GM19328 (cell line): ENCODE measurements around the gene CALCR.

Source experiments
- ATAC-seq: cut with Tn5 transposase; IDR thresholded peaks from one replicate; pipeline ENCODE4 v1.9.1; 2021; ENCODE audit warnings: mild to moderate bottlenecking, moderate library complexity; ENCODE audit not compliant: unreplicated experiment

The CALCR gene

DNA sequence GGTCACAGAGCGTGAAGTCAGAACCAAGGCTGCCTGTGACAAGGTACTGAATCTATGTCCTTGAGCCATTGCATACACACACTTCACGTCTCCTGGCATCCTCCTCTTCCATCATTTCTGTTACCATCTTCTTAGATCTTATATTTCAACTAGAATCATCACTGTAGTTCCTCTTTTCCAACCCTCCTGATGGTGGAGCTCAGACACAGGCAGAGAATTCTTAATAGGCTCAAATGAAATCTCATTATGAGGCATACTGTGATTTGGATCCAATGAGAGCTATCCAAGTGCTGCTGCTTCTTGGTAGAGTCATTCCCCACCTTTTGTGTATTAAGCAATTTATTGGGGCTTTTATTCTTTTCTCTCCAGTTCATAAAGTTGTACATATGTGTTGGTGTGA lies 113.2 kb downstream of the CALCR start:
- no peak for ATAC-seq

DNA sequence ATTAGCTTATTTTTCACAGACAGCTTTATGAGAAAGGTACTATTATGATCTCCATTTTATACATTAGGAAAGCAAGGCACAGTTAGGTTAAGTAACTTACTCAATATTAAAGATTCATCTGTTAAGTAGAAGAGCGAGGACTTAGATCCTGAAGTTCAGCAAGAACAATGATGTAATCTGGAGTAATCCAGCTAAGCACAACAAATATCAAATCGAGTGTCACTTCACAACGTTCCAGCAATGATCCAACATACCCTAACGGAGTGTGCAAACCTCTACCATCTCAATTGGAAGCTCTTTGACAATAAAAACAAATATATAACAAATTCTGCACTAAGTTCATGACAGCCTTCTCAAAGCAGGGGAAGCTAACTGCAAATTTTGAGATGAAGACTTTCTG lies 121.3 kb downstream of the CALCR start:
- ATAC-seq: no peak

DNA sequence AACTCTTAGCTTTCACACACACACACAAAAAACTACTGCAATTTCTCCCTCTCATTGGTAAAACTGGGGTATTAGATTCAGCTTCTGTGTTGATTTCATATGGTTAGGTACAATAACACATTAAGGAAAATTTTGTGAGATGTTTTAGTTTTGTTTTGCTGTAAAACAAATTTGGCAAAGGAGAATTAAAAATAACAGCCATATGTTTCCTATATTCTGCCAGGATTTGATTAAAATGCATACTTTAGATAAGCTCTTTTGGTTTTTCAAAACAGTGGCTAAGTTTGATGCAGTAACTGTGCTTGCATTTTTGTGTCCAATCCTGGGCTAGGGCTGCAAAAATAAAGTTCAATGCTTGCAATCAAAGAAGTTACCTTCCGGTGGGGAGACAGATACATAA lies 126.3 kb downstream of the CALCR start:
- no peak for ATAC-seq

DNA sequence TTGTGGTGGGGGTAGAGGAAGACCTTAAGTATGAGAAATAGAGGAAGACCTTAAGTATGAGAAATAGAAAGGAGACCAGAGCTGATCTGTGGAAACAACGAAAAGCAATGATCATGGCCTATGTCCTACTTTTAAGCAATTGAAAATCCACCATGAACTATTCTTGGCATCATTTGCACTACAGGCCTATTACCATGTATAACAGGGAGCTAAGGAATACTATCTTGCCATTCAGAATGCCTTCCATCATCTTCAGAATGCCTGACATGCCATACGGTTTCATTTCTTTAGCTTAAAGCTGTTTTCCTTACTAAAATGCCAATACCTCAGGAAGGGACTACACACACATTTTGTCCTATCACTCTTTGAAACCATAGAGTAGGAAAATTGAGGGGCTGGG lies 127.0 kb downstream of the CALCR start:
- no peak for ATAC-seq

DNA sequence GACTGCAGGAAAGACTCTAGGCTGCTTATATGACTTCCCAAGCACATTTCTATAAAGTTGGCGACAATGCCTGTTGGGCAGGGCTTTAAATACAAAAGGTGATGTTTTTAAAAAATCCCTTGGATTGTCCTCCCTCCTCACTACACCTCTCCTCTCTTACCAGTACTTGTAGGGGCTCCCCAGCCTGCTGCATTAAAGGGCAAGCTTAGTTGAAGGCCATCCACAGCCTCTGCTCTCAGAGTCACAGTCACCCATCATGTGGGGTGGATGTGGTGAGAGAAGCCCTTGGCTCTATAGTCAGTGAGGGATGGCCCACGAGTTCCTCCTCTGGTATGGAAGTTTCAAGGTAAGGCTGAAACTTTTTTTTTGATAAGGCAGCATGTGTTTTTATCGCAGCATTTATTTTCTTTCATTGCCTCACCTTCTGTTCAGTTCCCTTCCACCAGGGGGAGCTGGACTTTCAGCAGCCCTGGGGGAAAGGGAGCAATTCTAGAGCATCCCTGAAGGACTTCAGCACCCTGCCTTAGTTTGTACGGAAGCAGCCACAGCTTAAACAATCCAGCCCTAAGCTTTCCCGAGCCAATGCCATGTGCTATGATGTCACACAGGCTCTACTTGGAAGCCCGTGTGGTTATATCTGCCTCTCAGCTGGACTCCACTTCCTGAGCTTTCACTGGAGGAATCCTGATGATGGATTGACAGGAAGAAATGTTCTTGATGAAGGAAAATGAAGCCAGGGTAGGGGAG lies 131.9 kb downstream of the CALCR start:
- ATAC-seq: no peak

DNA sequence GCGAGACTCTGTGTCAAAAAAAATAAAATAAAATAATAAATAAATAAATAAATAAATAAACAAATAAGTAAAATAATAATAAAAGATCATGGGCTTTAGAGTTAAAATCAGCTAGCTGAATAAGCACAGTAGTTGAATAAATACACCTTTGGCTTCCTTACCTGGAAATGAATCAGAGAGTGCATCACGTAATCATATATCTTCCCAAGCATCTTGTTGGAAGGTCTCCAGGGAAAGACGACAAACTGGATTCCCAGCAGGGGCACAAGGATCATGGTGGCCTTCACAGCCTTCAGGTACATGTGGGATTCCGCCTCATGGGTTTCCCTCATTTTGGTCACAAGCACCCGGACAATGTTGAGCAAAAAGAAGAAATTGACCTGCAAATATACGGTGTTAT lies 138.7 kb downstream of the CALCR start:
- no peak for ATAC-seq

DNA sequence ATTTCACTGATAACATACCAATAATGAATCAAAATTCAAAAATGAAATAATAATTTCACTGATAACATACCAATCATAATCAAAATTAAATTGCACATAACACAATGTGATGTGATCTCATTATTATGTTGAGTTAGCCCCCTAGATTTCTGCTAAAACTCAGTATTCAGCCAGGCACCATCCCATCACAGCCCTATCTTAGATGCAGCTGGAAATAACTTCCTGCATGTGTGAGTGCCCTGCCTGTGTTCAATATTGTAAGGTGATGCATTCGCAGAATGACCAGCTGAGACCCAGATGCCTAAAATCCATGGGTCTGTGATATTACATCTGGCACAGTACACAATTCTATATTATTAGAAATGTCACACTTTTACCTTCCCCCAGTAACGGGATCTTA lies 142.4 kb downstream of the CALCR start:
- no peak for ATAC-seq

DNA sequence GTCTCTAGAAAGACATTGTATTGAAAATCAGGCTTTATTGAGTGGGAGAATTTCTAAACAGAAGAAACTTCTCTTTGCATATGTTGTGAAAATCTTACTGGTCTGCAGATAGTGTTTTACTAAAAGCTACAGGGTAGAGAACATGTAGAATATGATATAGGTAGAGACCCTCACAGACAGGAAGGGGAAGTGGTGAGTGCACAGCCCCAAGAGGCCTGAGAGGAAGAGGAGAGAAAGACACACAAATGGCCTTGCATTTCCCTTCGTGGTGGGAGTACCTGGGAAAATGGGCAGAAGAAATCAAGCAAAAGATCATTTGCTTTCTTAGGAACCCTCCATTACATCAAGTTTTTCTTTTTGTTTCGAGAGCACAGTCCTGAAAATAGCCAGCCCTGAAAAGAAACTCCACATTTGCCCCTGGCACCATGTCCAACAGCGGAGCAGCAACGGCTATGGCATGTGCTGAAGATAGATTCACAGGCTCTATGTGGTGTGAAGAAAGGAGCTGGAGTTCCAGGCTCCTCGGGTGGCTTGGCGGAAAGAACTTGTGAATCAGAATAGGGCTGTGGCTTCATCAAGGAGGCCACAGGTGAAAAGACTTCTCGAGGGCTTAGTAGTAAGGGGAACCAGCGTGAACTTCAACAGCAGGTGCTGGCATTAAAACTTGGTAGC lies 143.5 kb downstream of the CALCR start:
- no peak for ATAC-seq

DNA sequence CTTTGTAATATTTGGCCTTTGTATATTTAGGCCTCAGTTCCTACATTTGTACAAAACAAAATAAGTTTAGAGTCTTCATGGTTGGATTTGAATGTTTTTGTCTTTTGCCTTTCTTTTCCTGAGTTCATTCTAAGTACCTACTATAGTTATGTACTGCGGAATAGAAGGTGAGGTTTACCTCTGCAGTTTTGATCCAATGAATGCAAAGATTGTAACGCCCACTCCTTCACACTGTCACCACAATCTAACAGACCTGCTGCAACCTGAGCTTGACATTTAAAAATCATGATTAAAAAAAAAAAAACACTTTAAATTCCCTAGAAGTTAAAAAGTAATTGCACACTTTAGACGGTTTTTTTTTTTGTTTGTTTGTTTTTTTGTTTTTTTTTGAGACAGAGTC lies 145.0 kb downstream of the CALCR start:
- ATAC-seq: no peak

DNA sequence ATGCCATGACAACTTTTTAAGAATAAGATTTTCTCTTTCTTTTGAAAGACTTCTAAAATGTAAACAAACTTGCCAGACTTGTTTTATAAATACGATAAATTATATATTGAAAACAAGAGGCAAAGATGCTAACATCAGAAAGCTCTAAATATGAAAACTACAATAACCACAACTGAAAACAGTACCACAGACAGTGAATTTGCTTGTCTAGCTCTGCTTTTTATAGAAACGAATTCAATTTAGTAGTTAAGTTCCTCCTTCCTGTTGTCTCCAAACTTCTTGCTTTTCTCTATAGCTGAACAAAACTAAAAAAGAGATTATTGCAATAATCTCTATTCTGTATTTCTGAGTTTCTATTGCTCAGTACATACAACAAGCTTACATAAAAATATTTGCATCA lies 147.4 kb downstream of the CALCR start:
- no peak for ATAC-seq

DNA sequence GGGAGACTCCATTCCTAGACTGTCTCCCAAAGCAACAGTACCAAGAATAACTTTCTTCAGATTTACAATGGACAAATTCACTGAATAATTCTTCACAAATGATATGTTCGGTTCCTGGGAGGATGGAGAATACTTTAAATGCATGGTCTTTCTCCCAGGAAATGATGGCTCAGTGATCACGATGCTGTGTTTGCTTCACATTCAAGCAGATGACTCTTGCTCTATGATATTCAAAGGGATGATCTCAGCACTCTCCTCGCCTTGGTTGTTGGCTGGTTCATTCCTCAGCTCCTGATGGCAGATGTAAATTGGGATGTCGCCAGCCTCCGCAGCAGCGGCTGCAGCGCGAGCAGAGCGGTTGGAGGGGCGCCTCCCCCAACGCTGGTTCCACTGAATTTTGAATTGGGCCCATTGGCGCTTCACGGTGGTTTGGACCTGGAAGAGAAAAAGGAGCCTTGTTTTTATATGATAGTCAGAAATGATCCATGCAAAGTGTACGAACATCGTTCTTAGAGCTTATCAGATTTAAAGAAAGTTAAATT lies 148.3 kb downstream of the CALCR start:
- ATAC-seq: no peak

DNA sequence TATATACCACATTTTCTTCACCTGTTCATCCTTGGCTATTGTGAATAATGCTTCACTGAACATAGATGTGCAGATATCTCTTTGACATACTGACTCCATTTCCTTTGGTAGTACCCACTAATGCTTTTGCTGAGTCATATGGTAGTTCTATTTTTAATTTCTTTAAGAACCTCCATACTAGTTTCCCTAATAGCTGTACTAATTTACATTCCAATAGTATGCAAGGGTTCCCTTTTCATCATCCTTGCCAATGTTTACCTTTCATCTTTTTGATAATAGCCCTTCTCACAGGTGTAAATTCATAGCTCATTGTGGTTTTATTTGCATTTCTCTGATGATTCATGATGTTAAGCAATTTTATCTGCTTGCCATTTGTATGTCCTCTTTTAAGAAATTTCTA lies 159.9 kb downstream of the CALCR start:
- no peak for ATAC-seq

DNA sequence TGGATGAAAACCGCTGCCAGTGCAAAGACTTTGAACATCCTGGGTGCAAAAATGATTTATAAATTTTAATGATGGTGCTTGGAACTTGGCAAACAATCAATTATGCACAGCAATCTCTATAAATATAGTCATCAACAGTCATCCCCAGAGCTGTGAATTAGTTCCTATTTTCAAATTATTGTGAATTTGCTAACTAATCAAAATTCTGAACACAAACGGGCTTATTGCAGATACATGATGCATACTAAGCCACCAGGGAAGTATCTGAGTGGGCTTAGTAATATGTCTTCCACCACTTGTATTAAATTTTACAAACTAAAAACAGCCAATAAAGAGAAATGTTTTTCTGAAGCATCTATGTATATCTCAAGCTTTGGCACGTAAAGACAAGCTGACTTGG lies 165.2 kb downstream of the CALCR start:
- ATAC-seq: no peak

DNA sequence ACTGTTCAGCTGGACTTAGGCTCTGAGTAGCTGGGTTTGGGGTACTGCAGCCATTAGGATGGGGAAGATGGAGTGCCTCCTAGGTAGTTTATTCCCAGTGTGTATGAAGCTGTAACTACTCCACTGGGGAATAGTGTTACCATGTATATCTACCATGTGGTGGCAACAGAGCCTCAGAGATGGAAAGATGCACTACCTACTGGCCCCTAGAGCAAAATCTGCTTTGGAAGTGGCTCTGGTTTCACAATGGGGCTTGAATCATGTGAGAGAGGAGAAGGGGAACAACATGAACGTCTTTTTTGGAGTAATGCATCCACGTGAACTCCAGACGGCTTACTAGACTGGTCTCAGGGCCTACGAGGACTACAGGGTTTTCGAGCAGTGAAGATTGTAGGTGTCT lies 167.3 kb downstream of the CALCR start:
- ATAC-seq: no peak

DNA sequence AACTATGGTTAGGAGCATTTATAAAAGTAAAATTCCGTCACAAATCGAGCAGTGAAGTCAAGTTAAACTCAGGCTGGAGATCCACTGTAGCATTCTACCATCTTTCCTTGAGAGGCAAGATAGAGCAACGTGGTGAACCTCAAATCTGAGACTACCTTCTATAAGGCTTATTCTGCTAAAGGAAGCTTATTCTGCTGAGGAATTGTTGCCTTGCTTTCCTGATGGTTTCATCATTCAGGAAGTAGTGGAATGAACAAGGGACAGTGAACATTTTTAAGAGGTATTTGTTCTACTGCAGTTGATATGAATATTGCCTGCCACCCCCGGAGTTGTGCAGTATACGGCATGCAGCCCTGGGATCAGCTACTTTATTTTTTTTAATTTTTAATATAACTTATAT lies 171.6 kb downstream of the CALCR start:
- no peak for ATAC-seq

DNA sequence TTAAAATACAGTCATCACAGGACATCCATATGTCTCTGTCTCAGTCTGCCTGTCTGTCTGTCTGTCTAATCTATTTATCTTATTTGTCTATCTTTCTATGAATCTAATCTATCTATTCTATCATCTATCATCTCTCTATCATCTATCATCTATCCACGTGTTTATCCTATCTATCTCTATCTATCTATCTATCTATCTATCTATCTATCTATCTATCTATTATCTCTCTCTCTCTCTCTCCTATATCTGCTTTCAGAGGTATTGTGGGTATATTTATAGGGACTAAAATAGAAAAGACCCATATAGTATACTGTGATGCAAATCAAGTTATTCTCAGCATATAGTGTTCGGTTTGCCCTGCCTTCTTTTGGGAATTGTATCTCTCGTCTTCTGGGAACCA lies 174.9 kb downstream of the CALCR start:
- ATAC-seq: no peak

DNA sequence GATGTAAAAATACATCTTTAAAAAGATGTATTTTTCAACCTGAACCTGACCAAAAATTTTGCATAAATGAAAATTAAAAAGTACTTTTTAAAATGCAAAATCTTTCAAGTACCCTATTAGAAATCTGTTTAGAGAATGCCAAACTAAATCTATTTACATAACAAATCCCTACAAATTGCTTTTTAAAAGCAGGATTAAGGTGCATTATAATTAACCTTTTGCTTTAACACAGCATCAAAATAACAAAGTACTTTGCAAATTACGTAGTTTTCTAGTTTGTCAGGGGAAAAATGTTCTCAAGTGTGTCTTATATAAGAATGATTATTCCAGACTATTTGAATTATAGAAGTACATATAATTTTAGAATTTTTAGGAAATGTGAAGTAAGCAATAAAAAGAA lies 181.5 kb downstream of the CALCR start:
- no peak for ATAC-seq

DNA sequence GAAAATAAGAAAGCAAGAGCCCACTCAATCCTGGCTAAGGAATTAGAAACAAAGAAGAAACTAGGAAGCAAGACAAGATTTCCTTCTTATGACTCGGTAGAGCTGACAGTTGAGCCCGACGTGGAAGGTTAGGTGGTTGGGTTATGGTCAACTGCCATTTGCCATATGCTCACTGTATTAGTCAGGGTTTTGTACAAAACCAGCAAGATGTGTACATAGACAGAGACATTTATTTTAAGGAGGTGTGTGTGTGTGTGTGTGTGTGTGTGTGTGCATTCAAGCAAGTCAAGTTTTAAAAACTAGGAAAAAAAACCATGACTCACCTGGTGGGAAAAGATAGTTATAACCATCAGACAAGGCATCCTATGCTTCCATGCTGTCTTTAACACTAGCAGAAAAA lies 183.9 kb downstream of the CALCR start:
- ATAC-seq: no peak

DNA sequence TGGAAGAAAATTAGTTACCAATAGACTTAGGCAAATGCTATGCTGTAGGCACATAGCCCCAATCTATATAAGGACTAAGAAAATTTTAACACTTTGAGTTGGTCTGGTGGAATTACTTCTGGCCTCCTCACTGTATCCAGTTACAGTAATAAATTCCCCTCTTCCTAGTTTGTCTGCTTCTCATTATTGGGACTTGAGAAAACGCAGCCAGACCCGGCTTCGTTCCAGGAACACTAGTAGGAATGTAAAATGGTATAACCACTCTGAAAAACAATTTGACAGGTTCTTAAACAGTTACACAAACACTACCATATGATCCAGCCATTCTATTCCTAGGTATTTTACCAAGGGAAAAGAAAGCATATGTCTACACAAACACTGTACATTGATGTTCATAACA lies 192.2 kb downstream of the CALCR start:
- no peak for ATAC-seq

DNA sequence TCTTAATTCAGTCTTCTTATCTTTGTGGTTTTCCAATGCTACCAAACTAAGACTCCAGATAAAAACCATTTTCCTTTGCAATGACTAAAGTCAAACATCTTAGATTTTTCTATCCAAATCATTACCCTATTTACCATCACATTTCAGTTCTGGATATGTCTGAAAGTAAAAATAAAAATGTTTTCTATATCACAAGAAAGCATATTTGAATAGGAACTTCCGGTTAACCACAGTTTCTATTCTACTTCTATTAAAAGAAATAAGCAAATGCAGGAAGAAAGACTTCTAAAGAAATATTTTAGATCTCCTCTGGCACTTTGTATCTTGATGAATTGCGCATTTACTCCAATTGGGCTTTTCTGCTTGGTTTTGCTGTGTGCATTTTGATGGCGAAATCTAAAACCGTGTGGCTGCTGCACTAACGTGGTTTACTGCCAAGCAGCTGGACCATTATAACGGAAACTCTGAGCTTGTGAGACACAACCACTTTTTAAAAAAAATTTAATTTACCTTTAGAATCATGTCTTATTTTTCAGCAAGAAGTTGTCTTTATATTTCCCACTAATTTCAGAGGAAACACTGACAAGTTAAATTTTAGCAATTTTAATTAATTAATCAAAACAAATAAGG lies 196.3 kb downstream of the CALCR start:
- ATAC-seq: peak; percentile 53

DNA sequence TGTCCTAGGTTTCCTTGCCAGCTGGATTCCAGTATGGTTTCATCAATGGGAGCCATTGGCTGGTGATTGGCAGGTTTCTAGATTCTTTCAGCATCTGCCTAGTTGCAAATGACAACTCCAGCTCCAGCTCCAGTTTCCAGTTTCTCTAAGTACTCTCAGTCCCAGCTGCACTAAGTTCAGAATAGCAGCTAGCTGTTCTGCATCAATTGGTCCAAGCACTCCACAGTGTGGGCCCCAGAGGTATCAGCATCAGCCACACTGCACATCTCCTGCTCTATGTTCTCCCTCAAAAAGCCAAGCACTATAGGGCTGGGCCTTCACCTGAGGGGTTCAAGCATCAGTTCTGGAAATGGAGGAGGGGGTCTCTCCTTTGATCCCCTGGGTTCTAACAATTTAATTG lies 198.9 kb downstream of the CALCR start:
- no peak for ATAC-seq
